HCT116 (cell line): ENCODE data around the gene GLUD1. TPM values are rescaled to one million over a fixed set of nuclear protein-coding genes. Genes with fewer than 3 reads are reported as not detected.
"Not testable (repeated sequence)": the region's sequence is repeated elsewhere in the genome, so short reads cannot be mapped to it uniquely, and the experiment has no call there.

Source experiments
- ATAC-seq: fragments of 200-7000 bp; cut with Tn5 transposase; 2 replicates; pipeline ENCODE4 v1.9.1; 2020; ENCODE audit warnings: mild to moderate bottlenecking, moderate library complexity
- BruUV-seq: library from RNA; stranded (reverse); fragments of 400-500 nt; replicated peaks from 2 replicates; lab custom pipeline; 2021; lab: Mats Ljungman, UMichigan
- CTCF ChIA-PET: fragments of 300-600 bp; sonication (Branson Sonifier 250); formaldehyde crosslinking; loops from one replicate; lab custom pipeline; 2021; ENCODE audit warnings: antibody characterized with exemption; lab: Charles Lee
- POLR2A ChIA-PET: fragments of 300-600, 350-600 bp; sonication (Branson Sonifier 250); formaldehyde crosslinking; loops from one replicate; lab custom pipeline; 2021; ENCODE audit warnings: antibody characterized with exemption; lab: Charles Lee
- RAD21 ChIA-PET, 2 experiments: fragments of 300-600 bp; sonication (Branson Sonifier 250); formaldehyde crosslinking; loops; one replicate each; lab custom pipeline; 2023; ENCODE audit warnings: low total read pairs in 2 of 2; ENCODE audit not compliant: uncharacterized antibody in 2 of 2, unreplicated experiment in 2 of 2, low non-redundant PET in 1 of 2; lab: Charles Lee
- DNase-seq: peaks from one replicate; pipeline ENCODE4 v3.0.0-alpha.2; 2010; ENCODE audit warnings: low read depth, low spot score
- H2AFZ ChIP-seq: fragments of 200-600 bp; shearing (Covaris generic), sonication (generic); 2 replicates; pipeline ENCODE4 v1.6.1; 2017; ENCODE audit warnings: low read depth, mixed run types, mixed read lengths, antibody characterized with exemption, low read length; ENCODE audit not compliant: poor library complexity, severe bottlenecking
- H3K27ac ChIP-seq: 2 replicates; pipeline ENCODE4 v1.5.1; 2012; ENCODE audit warnings: low read depth, low read length
- H3K27me3 ChIP-seq: fragments of 200-600 bp; sonication (generic); 2 replicates; pipeline ENCODE4 v1.6.1; 2016; ENCODE audit warnings: mixed run types, low read length, mixed read lengths; ENCODE audit not compliant: insufficient read depth
- H3K36me3 ChIP-seq, 2 experiments: fragments of 200-500 bp in 1 of 2; fragments of 200-600 bp in 1 of 2; sonication (Bioruptor generic) in 1 of 2; sonication (generic) in 1 of 2; 2 replicates each; pipeline versions ENCODE4 v1.5.1 to v1.6.1; 2014 to 2016; ENCODE audit warnings: low read length in 2 of 2, inconsistent platforms in 1 of 2, mixed read lengths in 1 of 2, mixed run types in 1 of 2; ENCODE audit not compliant: insufficient read depth in 2 of 2, control insufficient read depth in 1 of 2
- H3K4me1 ChIP-seq, 2 experiments: fragments of 200-600 bp in 1 of 2; sonication (generic) in 1 of 2; 2 replicates each; pipeline versions ENCODE4 v1.5.1 to v1.6.1; 2012 to 2017; ENCODE audit warnings: low read length in 2 of 2, inconsistent platforms in 1 of 2, mild to moderate bottlenecking in 1 of 2, mixed read lengths in 1 of 2, mixed run types in 1 of 2, moderate library complexity in 1 of 2; ENCODE audit not compliant: insufficient read depth in 2 of 2, control insufficient read depth in 1 of 2
- H3K4me2 ChIP-seq: fragments of 200-600 bp; sonication (generic); 2 replicates; pipeline ENCODE4 v1.6.1; 2017; ENCODE audit warnings: mixed run types, low read length, mixed read lengths
- H3K4me3 ChIP-seq, 2 experiments: fragments of 200-600 bp in 1 of 2; sonication (generic) in 1 of 2; replicated peaks in 1 of 2; 2 replicates each; pipeline ENCODE4 v1.5.1; 2011 to 2016; ENCODE audit warnings: low read length in 2 of 2, control low read depth in 1 of 2, low read depth in 1 of 2, mild to moderate bottlenecking in 1 of 2, mixed read lengths in 1 of 2, mixed run types in 1 of 2
- H3K79me2 ChIP-seq: fragments of 200-600 bp; sonication (generic); 2 replicates; pipeline ENCODE4 v1.6.1; 2017; ENCODE audit warnings: mild to moderate bottlenecking, mixed run types, low read length, moderate library complexity, mixed read lengths; ENCODE audit not compliant: insufficient read depth
- H3K9ac ChIP-seq: fragments of 200-600 bp; sonication (generic); 2 replicates; pipeline ENCODE4 v1.6.1; 2016; ENCODE audit warnings: low read length, mixed read lengths
- H3K9me2 ChIP-seq: fragments of 200-600 bp; sonication (generic), shearing (Covaris generic); 2 replicates; pipeline ENCODE4 v1.6.1; 2017; ENCODE audit warnings: mixed run types, mild to moderate bottlenecking, moderate library complexity; ENCODE audit not compliant: insufficient read depth
- H3K9me3 ChIP-seq, 2 experiments: fragments of 200-500 bp in 1 of 2; fragments of 200-600 bp in 1 of 2; sonication (Bioruptor generic) in 1 of 2; sonication (generic) in 1 of 2; 2 replicates each; pipeline ENCODE4 v1.6.1; 2014 to 2017; ENCODE audit warnings: low read length in 2 of 2, mixed read lengths in 2 of 2, inconsistent platforms in 1 of 2, low read depth in 1 of 2, mild to moderate bottlenecking in 1 of 2, mixed run types in 1 of 2, moderate library complexity in 1 of 2; ENCODE audit not compliant: control insufficient read depth in 1 of 2, insufficient read depth in 1 of 2
- H4K20me1 ChIP-seq: fragments of 200-600 bp; sonication (generic), shearing (Covaris generic); 2 replicates; pipeline ENCODE4 v1.6.1; 2017; ENCODE audit warnings: mixed run types, mild to moderate bottlenecking, moderate library complexity; ENCODE audit not compliant: insufficient read depth
- CBX3 ChIP-seq: IDR thresholded peaks from 2 replicates; pipeline ENCODE4 v1.6.1; 2012; ENCODE audit warnings: low read depth
- FOSL1 ChIP-seq: IDR thresholded peaks from 2 replicates; pipeline ENCODE4 v1.6.1; 2012; ENCODE audit warnings: low read depth
- JUND ChIP-seq: IDR thresholded peaks from 2 replicates; pipeline ENCODE4 v1.6.1; 2012
- SP1 ChIP-seq: IDR thresholded peaks from 2 replicates; pipeline ENCODE4 v1.6.1; 2012; ENCODE audit warnings: low read depth
- intact Hi-C: fragments of 100-400 bp; cut with micrococcal nuclease; formaldehyde crosslinking; loops from 2 replicates; pipeline ENCODE4 v1.10.0; 2022
- total RNA-seq: library from RNA; stranded (reverse); gene quantifications from one replicate; pipeline ENCODE4 v1.2.1, GENCODE V29; 2021; ENCODE audit not compliant: unreplicated experiment

GLUD1 gene
- total RNA-seq, 1 experiment from 2014 or later: 131 TPM

DNA sequence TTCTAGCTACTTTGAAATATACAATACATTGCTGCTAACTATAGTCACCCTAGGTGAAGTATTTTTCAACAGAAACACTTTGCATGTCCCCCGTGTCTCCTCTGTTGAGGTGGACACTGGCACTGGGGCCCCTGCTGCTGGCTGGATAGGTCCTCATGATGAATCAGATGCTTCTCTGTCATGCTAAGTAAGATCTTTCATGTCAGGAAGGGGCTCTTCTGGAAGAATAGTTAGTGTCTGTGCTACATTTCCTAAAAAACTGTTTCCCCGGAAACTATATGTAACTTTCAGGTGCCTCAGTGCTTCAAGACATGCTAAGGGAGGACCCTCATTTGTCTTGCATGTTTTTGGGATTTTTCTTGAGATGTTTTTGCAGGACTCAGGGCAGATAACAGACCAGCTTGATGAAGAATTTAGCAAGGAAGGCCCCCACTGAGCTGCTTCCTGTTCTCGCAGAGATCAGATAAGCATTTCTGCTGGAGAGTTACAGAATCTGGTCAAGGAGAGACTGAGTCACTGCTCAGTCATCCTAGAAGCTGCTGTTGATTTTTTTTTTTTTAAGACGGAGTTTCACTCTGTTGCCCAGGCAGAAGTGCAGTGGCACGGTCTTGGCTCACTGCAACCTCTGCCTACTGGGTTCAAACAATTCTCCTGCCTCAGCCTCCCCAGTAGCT, 69.2 kb downstream of the GLUD1 start:
- Histone ChIP-seq H3K4me2 (peak overlapping the region; percentile 71), H3K4me1 (peaks cover 11 to 31% of the 10 kb centered on the region in 2 experiments), H3K4me3 (peak overlapping the region in 1 of 2 experiments; percentile 40; a peak in 2 of 4 replicates), H3K9ac (peak overlapping the region; percentile 50), H3K27ac (peak overlapping the region; percentile 56)
- H3K9me3 ChIP-seq, H2AFZ ChIP-seq, RAD21 ChIA-PET, H3K9me2 ChIP-seq, intact Hi-C loops, BruUV-seq, H3K27me3 ChIP-seq, H3K36me3 ChIP-seq, H4K20me1 ChIP-seq, H3K79me2 ChIP-seq, CTCF ChIA-PET: not testable (repeated sequence)
- POLR2A ChIA-PET: interaction anchor here (0.6 kb wide), 1 partner anchor 59 kb away, joined by 3 read pairs; no protein-coding TSS in a partner anchor
- DNase-seq (peak; percentile 67), ATAC-seq (peak; percentile 82)
- TF ChIP-seq SP1: peak; percentile 68
- peak; percentile 75; the same call in 1 of the 2 replicates for TF ChIP-seq CBX3
- TF ChIP-seq FOSL1: peak; percentile 86
- peak; percentile 81 for TF ChIP-seq JUND

- peak within 1 kb of the TSS; percentile 36; the same call in 1 of the 2 replicates for H3K27ac ChIP-seq
- H3K36me3 ChIP-seq, H3K9me2 ChIP-seq, BruUV-seq, H3K79me2 ChIP-seq, H3K27me3 ChIP-seq, CTCF ChIA-PET, POLR2A ChIA-PET, intact Hi-C loops, H4K20me1 ChIP-seq, H2AFZ ChIP-seq, DNase-seq, H3K9me3 ChIP-seq, RAD21 ChIA-PET: not testable (repeated sequence)
- peak within 1 kb of the TSS; percentile 27 for H3K9ac ChIP-seq
- H3K4me2 ChIP-seq: peak within 1 kb of the TSS; percentile 64
- peaks cover 13 to 32% of the 10 kb centered on the region in 2 experiments for H3K4me1 ChIP-seq
- H3K4me3 ChIP-seq: peak within 1 kb of the TSS in 1 of 2 experiments; percentile 11; a peak in 1 of 4 replicates
- peak; percentile 57; the same call in 1 of the 2 replicates for ATAC-seq
- 0 out of 2 replicates have a peak, but pooled peaks have one; percentile 37 for TF ChIP-seq FOSL1
Observed at GRCh38 chr10:87020056-87020455, 74.6 kb downstream of the GLUD1 start, which contains the start of gene FAM25A. Gene FAM25A, plus strand, starts transcription at chr10:87020294. Its CDS starts 31 bp downstream, at chr10:87020325.

- H3K4me2 ChIP-seq: peak overlapping the region; percentile 64
- DNase-seq, BruUV-seq: not testable (repeated sequence)
Observed at GRCh38 chr10:87019504-87019903, 75.1 kb downstream of the GLUD1 start.

DNA sequence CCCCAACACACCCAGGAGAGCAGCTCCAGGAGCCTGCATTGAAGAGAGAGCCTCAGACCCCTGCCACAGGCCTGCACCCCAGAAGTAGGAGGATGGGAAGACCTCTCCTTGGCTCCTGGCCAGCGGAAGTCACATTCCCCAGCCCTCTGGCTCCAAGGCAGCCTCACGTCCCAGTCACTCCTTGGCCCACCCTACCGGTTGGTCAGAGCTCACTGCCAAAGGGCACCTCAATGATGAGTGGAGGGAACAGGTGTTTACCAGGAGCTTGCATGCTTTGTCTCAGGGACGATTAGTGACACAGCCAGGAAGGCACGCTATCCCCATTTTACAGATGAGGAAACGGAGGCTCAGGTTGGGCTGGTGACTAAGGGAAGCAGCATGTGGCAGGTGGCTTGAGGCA, 75.6 kb downstream of the GLUD1 start:
- CTCF ChIA-PET, RAD21 ChIA-PET, H3K27ac ChIP-seq: not testable (repeated sequence)

More at GRCh38 chr10:87019504-87019903, 75.1 kb downstream of the GLUD1 start:
- H3K27ac ChIP-seq, CTCF ChIA-PET, ATAC-seq, POLR2A ChIA-PET, H3K4me3 ChIP-seq, H3K79me2 ChIP-seq, H4K20me1 ChIP-seq, H3K36me3 ChIP-seq, intact Hi-C loops, H3K9me2 ChIP-seq, H3K9me3 ChIP-seq, RAD21 ChIA-PET, H2AFZ ChIP-seq, H3K27me3 ChIP-seq: not testable (repeated sequence)
- Histone ChIP-seq H3K9ac (peak overlapping the region; percentile 27), H3K4me1 (peaks cover 8 to 26% of the 10 kb centered on the region in 2 experiments; a peak in 3 of 4 replicates)

More for the DNA sequence above, 75.6 kb downstream of the GLUD1 start:
- H3K79me2 ChIP-seq, H3K9ac ChIP-seq, H3K4me2 ChIP-seq, BruUV-seq, POLR2A ChIA-PET, H3K9me2 ChIP-seq, H3K36me3 ChIP-seq, DNase-seq, H3K27me3 ChIP-seq, intact Hi-C loops, H4K20me1 ChIP-seq, H3K9me3 ChIP-seq, H3K4me3 ChIP-seq, ATAC-seq, H2AFZ ChIP-seq: not testable (repeated sequence)
- peaks cover 8 to 24% of the 10 kb centered on the region in 2 experiments; a peak in 3 of 4 replicates for H3K4me1 ChIP-seq
